GM18502 (cell line): Measurements from ENCODE around the gene ZNF438.
"Not testable (repeated sequence)": the region's sequence is repeated elsewhere in the genome, so short reads cannot be mapped to it uniquely, and the experiment has no call there.

ENCODE experiments used
- ATAC-seq: cut with Tn5 transposase; IDR thresholded peaks from one replicate; pipeline ENCODE4 v1.9.1; 2021; ENCODE audit warnings: mild to moderate bottlenecking; ENCODE audit not compliant: unreplicated experiment, poor library complexity

ZNF438 gene

GRCh38 chr10:31051703-31052102 is 20.0 kb upstream of the ZNF438 start:
- no peak for ATAC-seq

GRCh38 chr10:31042670-31043069 is 11.0 kb upstream of the ZNF438 start:
- ATAC-seq: no peak

GRCh38 chr10:31041011-31041410 is 9.3 kb upstream of the ZNF438 start:
- ATAC-seq: no peak

GRCh38 chr10:31039006-31039405 is 7.3 kb upstream of the ZNF438 start:
- ATAC-seq: not testable (repeated sequence)

- no peak for ATAC-seq
These were observed 6.1 kb upstream of the ZNF438 start for GRCh38 chr10:31037749-31038148.

GRCh38 chr10:31036209-31036608 is 4.5 kb upstream of the ZNF438 start:
- ATAC-seq: no peak

GRCh38 chr10:31035266-31035798 is 3.7 kb upstream of the ZNF438 start:
- no peak for ATAC-seq

GRCh38 chr10:31034098-31034909 is 2.6 kb upstream of the ZNF438 start:
- no peak for ATAC-seq

- no peak for ATAC-seq
These were observed 1.5 kb upstream of the ZNF438 start for GRCh38 chr10:31033147-31033546.

- ATAC-seq: peak; percentile 84
These were observed 830 bp upstream of the ZNF438 start for GRCh38 chr10:31032258-31033132.

- no peak for ATAC-seq
These were observed 484 bp downstream of the ZNF438 start for GRCh38 chr10:31031205-31031557.

- ATAC-seq: no peak
These were observed 865 bp downstream of the ZNF438 start for GRCh38 chr10:31030800-31031199.

GRCh38 chr10:31030260-31030659 is 1.4 kb downstream of the ZNF438 start:
- no peak for ATAC-seq

- ATAC-seq: no peak
These were observed 3.6 kb downstream of the ZNF438 start for GRCh38 chr10:31028081-31028480.

GRCh38 chr10:31026279-31026678 is 5.4 kb downstream of the ZNF438 start:
- not testable (repeated sequence) for ATAC-seq

- no peak for ATAC-seq
These were observed 6.5 kb downstream of the ZNF438 start for GRCh38 chr10:31025142-31025541.

- no peak for ATAC-seq
These were observed 8.1 kb downstream of the ZNF438 start for GRCh38 chr10:31023558-31023957.

GRCh38 chr10:31020209-31020608 is 11.5 kb downstream of the ZNF438 start:
- no peak for ATAC-seq

GRCh38 chr10:31018962-31019361 is 12.7 kb downstream of the ZNF438 start:
- no peak for ATAC-seq

- ATAC-seq: no peak
These were observed 13.3 kb downstream of the ZNF438 start for GRCh38 chr10:31018356-31018750.
